ENCODE measurements around the gene PTH2. TPM values are rescaled to one million over a fixed set of nuclear protein-coding genes. Genes with fewer than 3 reads are reported as not detected.

PTH2 gene
- total and polyA plus RNA-seq, 10 of the 15 experiments (the other 5 are each of a cell fraction or from before 2014, with no cell fraction given), result not detected

DNA sequence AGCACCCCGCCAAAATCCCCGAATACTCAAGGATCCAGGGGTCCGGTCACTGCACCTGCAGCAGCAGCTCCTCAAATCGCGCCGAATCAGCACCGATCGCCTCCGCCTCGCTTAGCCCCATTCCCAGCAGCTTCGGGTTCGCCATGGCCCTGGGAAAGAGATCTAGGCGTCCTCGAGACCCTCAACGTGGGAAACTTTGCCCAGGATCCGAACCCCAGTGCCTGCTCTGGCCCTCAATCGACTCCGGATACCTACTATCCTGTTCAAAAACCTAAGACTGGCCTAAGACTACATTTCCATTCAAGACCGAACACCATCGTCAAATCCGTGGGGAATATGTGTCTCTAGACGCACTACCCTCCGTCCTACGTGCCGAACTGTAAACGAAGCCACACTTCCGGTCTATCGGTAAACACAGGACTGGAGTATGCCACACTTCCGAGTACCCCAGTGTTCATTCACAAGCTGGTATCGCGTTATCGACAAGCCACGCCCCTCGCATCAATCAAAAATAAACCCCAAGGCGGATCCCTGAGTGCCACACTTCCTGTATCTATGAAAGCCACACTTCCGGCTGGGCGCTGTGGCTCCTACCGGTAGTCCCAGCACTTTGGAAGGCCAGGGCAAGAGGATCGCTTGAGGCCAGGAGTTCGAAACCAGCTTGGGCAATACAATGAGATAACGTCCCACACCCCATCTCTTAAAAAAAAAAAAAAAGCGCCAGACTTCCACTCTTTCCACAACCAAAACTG lies 28.4 kb upstream of the PTH2 start, which contains the start of gene PIH1D1 (continued):
- TF ChIP-seq TCF3 (IDR thresholded peaks at IDR 0.05; ENCODE audit: borderline replicate concordance, insufficient read depth, low read depth, low read length) (no peak), NRF1 (conservative IDR thresholded peaks at IDR 0.05; ENCODE audit: low read depth, low read length) (no peak), RAD21 (IDR thresholded peaks at IDR 0.05; ENCODE audit: insufficient read depth, low read depth, low read length) (no peak), HCFC1 (IDR thresholded peaks at IDR 0.05; ENCODE audit: low read length) (peak; percentile 82), ZNF384 (IDR thresholded peaks at IDR 0.05; ENCODE audit: borderline replicate concordance, low read depth, low read length) (no peak), MTA2 (IDR thresholded peaks at IDR 0.05; ENCODE audit: low read depth) (0 out of 2 replicates have a peak, but pooled peaks have one; percentile 19), WRNIP1 (IDR thresholded peaks at IDR 0.05; ENCODE audit: borderline replicate concordance, low read depth, low read length) (no peak), RFX5 (IDR thresholded peaks at IDR 0.05; ENCODE audit: low read depth, low read length) (no peak), PAX8 (IDR thresholded peaks at IDR 0.05) (no peak), TCF7 (IDR thresholded peaks at IDR 0.05; ENCODE audit: borderline replicate concordance) (no peak), CREM (IDR thresholded peaks at IDR 0.05; ENCODE audit: low read depth) (peak; percentile 47; the same call in 1 of the 2 replicates), SMARCA5 (IDR thresholded peaks at IDR 0.05) (peak; percentile 49; the same call in 1 of the 2 replicates), BRCA1 (IDR thresholded peaks at IDR 0.05; ENCODE audit: low read depth, low read length) (peak; percentile 76), KAT2A (conservative IDR thresholded peaks at IDR 0.05; ENCODE audit: control insufficient read depth, low read depth, low read length) (no peak)
- TF ChIP-seq, protein P1, sequence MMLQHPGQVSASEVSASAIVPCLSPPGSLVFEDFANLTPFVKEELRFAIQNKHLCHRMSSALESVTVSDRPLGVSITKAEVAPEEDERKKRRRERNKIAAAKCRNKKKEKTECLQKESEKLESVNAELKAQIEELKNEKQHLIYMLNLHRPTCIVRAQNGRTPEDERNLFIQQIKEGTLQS (IDR thresholded peaks at IDR 0.05; ENCODE audit: borderline replicate concordance, extremely low read depth, low read depth, low read length), result no peak
- TF ChIP-seq, protein P2, sequence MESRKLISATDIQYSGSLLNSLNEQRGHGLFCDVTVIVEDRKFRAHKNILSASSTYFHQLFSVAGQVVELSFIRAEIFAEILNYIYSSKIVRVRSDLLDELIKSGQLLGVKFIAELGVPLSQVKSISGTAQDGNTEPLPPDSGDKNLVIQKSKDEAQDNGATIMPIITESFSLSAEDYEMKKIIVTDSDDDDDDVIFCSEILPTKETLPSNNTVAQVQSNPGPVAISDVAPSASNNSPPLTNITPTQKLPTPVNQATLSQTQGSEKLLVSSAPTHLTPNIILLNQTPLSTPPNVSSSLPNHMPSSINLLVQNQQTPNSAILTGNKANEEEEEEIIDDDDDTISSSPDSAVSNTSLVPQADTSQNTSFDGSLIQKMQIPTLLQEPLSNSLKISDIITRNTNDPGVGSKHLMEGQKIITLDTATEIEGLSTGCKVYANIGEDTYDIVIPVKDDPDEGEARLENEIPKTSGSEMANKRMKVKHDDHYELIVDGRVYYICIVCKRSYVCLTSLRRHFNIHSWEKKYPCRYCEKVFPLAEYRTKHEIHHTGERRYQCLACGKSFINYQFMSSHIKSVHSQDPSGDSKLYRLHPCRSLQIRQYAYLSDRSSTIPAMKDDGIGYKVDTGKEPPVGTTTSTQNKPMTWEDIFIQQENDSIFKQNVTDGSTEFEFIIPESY (IDR thresholded peaks at IDR 0.05), result no peak
- TF ChIP-seq, protein P3, sequence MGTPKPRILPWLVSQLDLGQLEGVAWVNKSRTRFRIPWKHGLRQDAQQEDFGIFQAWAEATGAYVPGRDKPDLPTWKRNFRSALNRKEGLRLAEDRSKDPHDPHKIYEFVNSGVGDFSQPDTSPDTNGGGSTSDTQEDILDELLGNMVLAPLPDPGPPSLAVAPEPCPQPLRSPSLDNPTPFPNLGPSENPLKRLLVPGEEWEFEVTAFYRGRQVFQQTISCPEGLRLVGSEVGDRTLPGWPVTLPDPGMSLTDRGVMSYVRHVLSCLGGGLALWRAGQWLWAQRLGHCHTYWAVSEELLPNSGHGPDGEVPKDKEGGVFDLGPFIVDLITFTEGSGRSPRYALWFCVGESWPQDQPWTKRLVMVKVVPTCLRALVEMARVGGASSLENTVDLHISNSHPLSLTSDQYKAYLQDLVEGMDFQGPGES (IDR thresholded peaks at IDR 0.05), result no peak
- TF ChIP-seq, protein P4, sequence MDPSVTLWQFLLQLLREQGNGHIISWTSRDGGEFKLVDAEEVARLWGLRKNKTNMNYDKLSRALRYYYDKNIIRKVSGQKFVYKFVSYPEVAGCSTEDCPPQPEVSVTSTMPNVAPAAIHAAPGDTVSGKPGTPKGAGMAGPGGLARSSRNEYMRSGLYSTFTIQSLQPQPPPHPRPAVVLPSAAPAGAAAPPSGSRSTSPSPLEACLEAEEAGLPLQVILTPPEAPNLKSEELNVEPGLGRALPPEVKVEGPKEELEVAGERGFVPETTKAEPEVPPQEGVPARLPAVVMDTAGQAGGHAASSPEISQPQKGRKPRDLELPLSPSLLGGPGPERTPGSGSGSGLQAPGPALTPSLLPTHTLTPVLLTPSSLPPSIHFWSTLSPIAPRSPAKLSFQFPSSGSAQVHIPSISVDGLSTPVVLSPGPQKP (IDR thresholded peaks at IDR 0.05; ENCODE audit: low read depth, low read length), result peak; percentile 81
- TF ChIP-seq, protein P5, sequence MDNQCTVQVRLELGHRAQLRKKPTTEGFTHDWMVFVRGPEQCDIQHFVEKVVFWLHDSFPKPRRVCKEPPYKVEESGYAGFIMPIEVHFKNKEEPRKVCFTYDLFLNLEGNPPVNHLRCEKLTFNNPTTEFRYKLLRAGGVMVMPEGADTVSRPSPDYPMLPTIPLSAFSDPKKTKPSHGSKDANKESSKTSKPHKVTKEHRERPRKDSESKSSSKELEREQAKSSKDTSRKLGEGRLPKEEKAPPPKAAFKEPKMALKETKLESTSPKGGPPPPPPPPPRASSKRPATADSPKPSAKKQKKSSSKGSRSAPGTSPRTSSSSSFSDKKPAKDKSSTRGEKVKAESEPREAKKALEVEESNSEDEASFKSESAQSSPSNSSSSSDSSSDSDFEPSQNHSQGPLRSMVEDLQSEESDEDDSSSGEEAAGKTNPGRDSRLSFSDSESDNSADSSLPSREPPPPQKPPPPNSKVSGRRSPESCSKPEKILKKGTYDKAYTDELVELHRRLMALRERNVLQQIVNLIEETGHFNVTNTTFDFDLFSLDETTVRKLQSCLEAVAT (IDR thresholded peaks at IDR 0.05), result no peak
- TF ChIP-seq, protein P6, sequence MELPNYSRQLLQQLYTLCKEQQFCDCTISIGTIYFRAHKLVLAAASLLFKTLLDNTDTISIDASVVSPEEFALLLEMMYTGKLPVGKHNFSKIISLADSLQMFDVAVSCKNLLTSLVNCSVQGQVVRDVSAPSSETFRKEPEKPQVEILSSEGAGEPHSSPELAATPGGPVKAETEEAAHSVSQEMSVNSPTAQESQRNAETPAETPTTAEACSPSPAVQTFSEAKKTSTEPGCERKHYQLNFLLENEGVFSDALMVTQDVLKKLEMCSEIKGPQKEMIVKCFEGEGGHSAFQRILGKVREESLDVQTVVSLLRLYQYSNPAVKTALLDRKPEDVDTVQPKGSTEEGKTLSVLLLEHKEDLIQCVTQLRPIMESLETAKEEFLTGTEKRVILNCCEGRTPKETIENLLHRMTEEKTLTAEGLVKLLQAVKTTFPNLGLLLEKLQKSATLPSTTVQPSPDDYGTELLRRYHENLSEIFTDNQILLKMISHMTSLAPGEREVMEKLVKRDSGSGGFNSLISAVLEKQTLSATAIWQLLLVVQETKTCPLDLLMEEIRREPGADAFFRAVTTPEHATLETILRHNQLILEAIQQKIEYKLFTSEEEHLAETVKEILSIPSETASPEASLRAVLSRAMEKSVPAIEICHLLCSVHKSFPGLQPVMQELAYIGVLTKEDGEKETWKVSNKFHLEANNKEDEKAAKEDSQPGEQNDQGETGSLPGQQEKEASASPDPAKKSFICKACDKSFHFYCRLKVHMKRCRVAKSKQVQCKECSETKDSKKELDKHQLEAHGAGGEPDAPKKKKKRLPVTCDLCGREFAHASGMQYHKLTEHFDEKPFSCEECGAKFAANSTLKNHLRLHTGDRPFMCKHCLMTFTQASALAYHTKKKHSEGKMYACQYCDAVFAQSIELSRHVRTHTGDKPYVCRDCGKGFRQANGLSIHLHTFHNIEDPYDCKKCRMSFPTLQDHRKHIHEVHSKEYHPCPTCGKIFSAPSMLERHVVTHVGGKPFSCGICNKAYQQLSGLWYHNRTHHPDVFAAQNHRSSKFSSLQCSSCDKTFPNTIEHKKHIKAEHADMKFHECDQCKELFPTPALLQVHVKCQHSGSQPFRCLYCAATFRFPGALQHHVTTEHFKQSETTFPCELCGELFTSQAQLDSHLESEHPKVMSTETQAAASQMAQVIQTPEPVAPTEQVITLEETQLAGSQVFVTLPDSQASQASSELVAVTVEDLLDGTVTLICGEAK (IDR thresholded peaks at IDR 0.05; ENCODE audit: borderline replicate concordance), result peak; percentile 96

All from GM12878 (cell line).